HepG2 (cell line): Measurements from ENCODE around the gene FAAP100. TPM values are rescaled to one million over a fixed set of nuclear protein-coding genes. Genes with fewer than 3 reads are reported as not detected.
A peak's percentile ranks its signal among the peaks of the same experiment; 100 is the strongest.

Experiments
- ATAC-seq: fragments of 200-7000 bp; cut with Tn5 transposase; 3 replicates; pipeline ENCODE4 v1.9.1; 2020; ENCODE audit warnings: mild to moderate bottlenecking, moderate library complexity
- BruUV-seq: library from RNA; stranded (reverse); fragments of 400-500 nt; replicated peaks from 2 replicates; lab custom pipeline; 2021; lab: Mats Ljungman, UMichigan
- CTCF ChIA-PET: fragments of 300-600 bp; formaldehyde crosslinking; extraction: SDS; loops from one replicate; lab custom pipeline; 2021; ENCODE audit warnings: low total read pairs, inconsistent platforms, low intra/inter-chr PET ratio; lab: Yijun Ruan, JAX
- POLR2A ChIA-PET: fragments of 350-600 bp; sonication (Branson Sonifier 250); formaldehyde crosslinking; loops from one replicate; lab custom pipeline; 2020; ENCODE audit warnings: antibody characterized with exemption, inconsistent platforms; lab: Yijun Ruan, JAX
- DNase-seq: peaks from one replicate; pipeline ENCODE4 v3.0.0-alpha.2; 2015; ENCODE audit warnings: low spot score
- FAIRE-seq: peaks from 3 replicates; lab custom pipeline; 2011; peaks lifted over from hg19 to GRCh38; lab: Jason Lieb, UNC
- H2AFZ ChIP-seq: one replicate; pipeline ENCODE4 v1.6.1; 2011; ENCODE audit warnings: low read length, inconsistent platforms
- H3K27ac ChIP-seq: fragments of 300-600 bp; 3 replicates; pipeline ENCODE4 v1.8.0; 2011; ENCODE audit warnings: mixed run types, mild to moderate bottlenecking, mixed read lengths, low read length, inconsistent platforms; ENCODE audit not compliant: insufficient read depth; ENCODE audit errors: extremely low read length
- H3K27me3 ChIP-seq, 2 experiments: fragments of 200-600 bp in 1 of 2; 2 replicates in 1 of 2; 3 replicates in 1 of 2; pipeline versions ENCODE4 v1.6.0 to v1.8.0; 2011; ENCODE audit warnings: low read length in 2 of 2, mild to moderate bottlenecking in 2 of 2, moderate library complexity in 2 of 2, inconsistent platforms in 1 of 2; ENCODE audit not compliant: insufficient read depth in 2 of 2, control insufficient read depth in 1 of 2
- H3K36me3 ChIP-seq, 2 experiments: fragments of 200-600 bp in 1 of 2; replicated peaks in 1 of 2; 2 replicates in 1 of 2; 3 replicates in 1 of 2; pipeline versions ENCODE4 v1.5.1 to v1.8.0; 2011; ENCODE audit warnings: low read length in 2 of 2, inconsistent platforms in 1 of 2; ENCODE audit not compliant: insufficient read depth in 2 of 2, control insufficient read depth in 1 of 2
- H3K4me1 ChIP-seq: 2 replicates; pipeline ENCODE4 v1.5.1; 2012; ENCODE audit warnings: low read length, inconsistent platforms; ENCODE audit not compliant: insufficient read depth
- H3K4me2 ChIP-seq: 2 replicates; pipeline ENCODE4 v1.6.0; 2011; ENCODE audit warnings: low read depth, low read length, inconsistent platforms
- H3K4me3 ChIP-seq, 3 experiments: fragments of 200-600 bp in 1 of 3; sonication (generic), shearing (Covaris generic) in 1 of 3; replicated peaks in 1 of 3; 2 replicates each; pipeline ENCODE4 v1.5.1; 2011 to 2016; ENCODE audit warnings: low read length in 3 of 3, inconsistent platforms in 2 of 3, low read depth in 2 of 3, mild to moderate bottlenecking in 2 of 3, control low read depth in 1 of 3, mixed read lengths in 1 of 3; ENCODE audit not compliant: insufficient read depth in 1 of 3
- H3K79me2 ChIP-seq: one replicate; pipeline ENCODE4 v1.6.1; 2011; ENCODE audit warnings: low read length, inconsistent platforms; ENCODE audit not compliant: insufficient read depth
- H3K9ac ChIP-seq: 2 replicates; pipeline ENCODE4 v1.6.0; 2011; ENCODE audit warnings: mild to moderate bottlenecking, low read depth, low read length, inconsistent platforms; ENCODE audit not compliant: insufficient read depth
- H3K9me3 ChIP-seq: 2 replicates; pipeline ENCODE4 v1.5.1; 2012; ENCODE audit warnings: mild to moderate bottlenecking, low read length
- H4K20me1 ChIP-seq: 2 replicates; pipeline ENCODE4 v1.6.0; 2011; ENCODE audit warnings: inconsistent platforms, mild to moderate bottlenecking, low read length, moderate library complexity; ENCODE audit not compliant: insufficient read depth
- AGO2 ChIP-seq: fragments of 200-400 bp; formaldehyde crosslinking; optimal IDR thresholded peaks from 2 replicates; pipeline ENCODE3; 2017; ENCODE audit warnings: mild to moderate bottlenecking, low read depth, low read length, moderate library complexity
- RBFOX2 ChIP-seq: fragments of 200-400 bp; formaldehyde crosslinking; IDR thresholded peaks from 2 replicates; pipeline ENCODE4 v1.6.1; 2017; ENCODE audit warnings: low read depth, mild to moderate bottlenecking, low read length
- ZNF468 ChIP-seq: sonication (generic); formaldehyde crosslinking; IDR thresholded peaks from 2 replicates; pipeline ENCODE4 v1.8.0; 2022; ENCODE audit warnings: mild to moderate bottlenecking, moderate library complexity, missing genetic modification reagents
- WGBS: methylation state at CpG from one replicate; pipeline ENCODE4 v1.1.6; 2017; ENCODE audit warnings: low lambda C conversion rate; 5-methylcytosine and 5-hydroxymethylcytosine counted together
- in situ Hi-C: cut with HindIII; loops from 2 replicates; pipeline ENCODE4 v1.10.0; 2017; ENCODE audit warnings: low pct_unique_long_range_greater_than_20kb; ENCODE audit not compliant: extremely low pct_ligation_motif_present
- intact Hi-C: fragments of 100-400 bp; cut with micrococcal nuclease; formaldehyde crosslinking; loops from one replicate; pipeline ENCODE4 v1.10.0; 2022; ENCODE audit not compliant: unreplicated experiment
- polyA plus RNA-seq, 8 experiments: library from polyadenylated mRNA; depleted of rRNA in 3 of 8; stranded (reverse) in 7 of 8; unstranded in 1 of 8; fragments of >200 nt; fragmentation: Illumina TruSeq in 4 of 8; extraction: Trizol in 4 of 8; gene quantifications; 2 replicates each; pipeline versions ENCODE4 v1.2.1 to v1.2.3, GENCODE V29; 2011 to 2016; ENCODE audit warnings: low read depth in 4 of 8, missing spikeins in 1 of 8, mixed read lengths in 1 of 8; ENCODE audit not compliant: insufficient read depth in 1 of 8
- total RNA-seq, 5 experiments: library from RNA; depleted of rRNA; stranded (reverse); fragments of >200 nt; fragmentation: Illumina TruSeq; extraction: Trizol; gene quantifications; 2 replicates each; pipeline ENCODE4 v1.2.3, GENCODE V29; 2016; ENCODE audit warnings: low read depth in 1 of 5
- TF ChIP-seq, protein P1 (sequence below): sonication (generic); formaldehyde crosslinking; IDR thresholded peaks from 2 replicates; pipeline ENCODE4 v1.4.0; 2020; ENCODE audit warnings: missing genetic modification reagents

Gene FAAP100
- total and polyA plus RNA-seq, 2 of the 13 experiments (the other 11 are each of a cell fraction or from before 2014, with no cell fraction given), result 7.6 to 20.8 TPM

- H2AFZ ChIP-seq, result no peak overlapping the region
- H4K20me1 ChIP-seq, result no peaks in the 10 kb centered on the region
- POLR2A ChIA-PET, result interaction anchor here (2.2 kb wide), 1 partner anchor 9 kb away, joined by 16 read pairs; no protein-coding TSS in a partner anchor
- 0 out of 2 replicates have a peak, but pooled peaks have one; percentile 22 for TF ChIP-seq RBFOX2
- no peak for TF ChIP-seq ZNF468
- TF ChIP-seq AGO2, result peak; percentile 16
- TF ChIP-seq, protein P1, sequence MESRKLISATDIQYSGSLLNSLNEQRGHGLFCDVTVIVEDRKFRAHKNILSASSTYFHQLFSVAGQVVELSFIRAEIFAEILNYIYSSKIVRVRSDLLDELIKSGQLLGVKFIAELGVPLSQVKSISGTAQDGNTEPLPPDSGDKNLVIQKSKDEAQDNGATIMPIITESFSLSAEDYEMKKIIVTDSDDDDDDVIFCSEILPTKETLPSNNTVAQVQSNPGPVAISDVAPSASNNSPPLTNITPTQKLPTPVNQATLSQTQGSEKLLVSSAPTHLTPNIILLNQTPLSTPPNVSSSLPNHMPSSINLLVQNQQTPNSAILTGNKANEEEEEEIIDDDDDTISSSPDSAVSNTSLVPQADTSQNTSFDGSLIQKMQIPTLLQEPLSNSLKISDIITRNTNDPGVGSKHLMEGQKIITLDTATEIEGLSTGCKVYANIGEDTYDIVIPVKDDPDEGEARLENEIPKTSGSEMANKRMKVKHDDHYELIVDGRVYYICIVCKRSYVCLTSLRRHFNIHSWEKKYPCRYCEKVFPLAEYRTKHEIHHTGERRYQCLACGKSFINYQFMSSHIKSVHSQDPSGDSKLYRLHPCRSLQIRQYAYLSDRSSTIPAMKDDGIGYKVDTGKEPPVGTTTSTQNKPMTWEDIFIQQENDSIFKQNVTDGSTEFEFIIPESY, result peak; percentile 44; the same call in 1 of the 2 replicates
- TF ChIP-seq, all 625 proteins: peak for 3
- Histone ChIP-seq H3K9me3 (no peaks in the 10 kb centered on the region), H3K27me3 (peaks cover 0 to 24% of the 10 kb centered on the region in 2 experiments; a peak in 3 of 5 replicates), H3K4me2 (no peak overlapping the region), H3K4me1 (peaks cover 45% of the 10 kb centered on the region), H3K79me2 (peaks cover under 1% of the 10 kb centered on the region), H3K36me3 (no peaks in the 10 kb centered on the region), H3K9ac (no peak overlapping the region), H3K27ac (no peak overlapping the region), H3K4me3 (no peak overlapping the region; a peak in 1 of 6 replicates)
- BruUV-seq, result no TSS peak
- no peak for FAIRE-seq
- no peak for DNase-seq
- CTCF ChIA-PET, result no interaction called here
- intact Hi-C loops (loop anchor here (10.0 kb wide), 1 partner anchor 123 kb away; the partner anchor contains the start of gene BAHCC1), in situ Hi-C loops (no loop called here)
- ATAC-seq, result no peak
- 79% methylated on average over 19 of the region's 24 CpGs for WGBS
These were observed 34.6 kb downstream of the FAAP100 start for GRCh38 chr17:81517339-81518112.
